OCI-LY7 (cell line): ENCODE results near the gene PPHLN1.

Experiments used
- CTCF ChIP-seq: fragments of 200-600 bp; sonication (generic); conservative IDR thresholded peaks from 2 replicates; pipeline ENCODE4 v1.5.1; 2014; ENCODE audit warnings: mild to moderate bottlenecking, antibody characterized with exemption, low read length, moderate library complexity, mixed read lengths
- EZH2phosphoT487 ChIP-seq: fragments of 200-600 bp; sonication (generic); IDR thresholded peaks from 2 replicates; pipeline ENCODE4 v1.6.1; 2018; ENCODE audit warnings: low read depth, borderline replicate concordance, mild to moderate bottlenecking, mixed run types, antibody characterized with exemption, low read length, moderate library complexity, mixed read lengths

GRCh38 chr12:42284876-42285275, 41.1 kb upstream of the PPHLN1 start:
- TF ChIP-seq CTCF, result no peak
- no peak for TF ChIP-seq EZH2phosphoT487
